T-helper 22 cell (primary cell): ENCODE results near the gene HINT3.
"Not testable (repeated sequence)": the region's sequence is repeated elsewhere in the genome, so short reads cannot be mapped to it uniquely, and the experiment has no call there.

Source experiments
- DNase-seq: peaks from one replicate; pipeline ENCODE4 v3.0.0-alpha.2; 2020; ENCODE audit warnings: low read depth

The HINT3 gene

DNA sequence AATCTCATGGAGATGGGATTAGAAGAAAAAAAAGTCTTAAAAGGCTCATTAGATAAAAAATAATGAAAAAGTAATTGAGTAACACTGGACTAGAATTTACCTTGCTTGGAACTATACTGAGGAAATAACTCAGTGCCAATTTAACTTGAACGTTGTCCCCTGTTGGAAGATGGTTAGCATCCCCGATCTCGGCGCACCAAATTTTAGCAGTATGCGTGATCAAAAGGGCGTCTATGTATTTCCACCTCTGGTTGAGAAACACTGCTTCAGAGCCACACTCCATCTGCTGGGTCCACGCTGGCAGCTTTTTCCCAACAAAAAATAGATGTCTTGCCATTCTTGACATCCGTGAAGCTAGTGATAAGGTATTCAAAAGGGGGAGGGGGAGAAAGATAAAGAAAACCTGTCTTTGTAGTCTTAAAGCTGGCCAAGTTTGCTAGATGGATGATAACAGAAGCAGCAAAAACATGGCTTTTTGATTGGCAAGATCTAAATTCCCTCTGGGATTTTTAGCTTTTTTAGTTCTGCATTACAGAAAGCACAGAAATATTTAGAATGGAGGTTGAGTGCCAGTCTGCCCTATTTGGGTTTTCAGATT lies 6.4 kb downstream of the HINT3 start:
- DNase-seq: no peak

DNA sequence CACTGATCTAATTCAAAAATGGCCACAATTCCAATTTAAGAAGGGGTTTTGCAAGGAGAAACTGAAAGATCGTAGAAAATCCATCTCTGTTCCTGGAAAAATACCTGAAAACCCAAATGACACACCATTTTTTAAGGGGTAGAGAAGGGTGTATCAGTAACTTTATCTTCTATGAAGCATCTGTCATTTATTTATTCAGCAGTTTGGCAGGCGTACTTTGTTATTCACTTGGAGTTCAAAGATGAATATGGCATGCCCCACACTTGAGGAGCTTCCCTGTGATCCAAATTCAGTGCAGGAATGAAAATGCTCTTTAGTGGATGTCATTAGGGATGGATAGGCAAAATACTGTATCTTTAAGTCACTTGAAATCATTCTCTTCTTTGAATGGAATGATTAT lies 7.2 kb downstream of the HINT3 start:
- DNase-seq: no peak

DNA sequence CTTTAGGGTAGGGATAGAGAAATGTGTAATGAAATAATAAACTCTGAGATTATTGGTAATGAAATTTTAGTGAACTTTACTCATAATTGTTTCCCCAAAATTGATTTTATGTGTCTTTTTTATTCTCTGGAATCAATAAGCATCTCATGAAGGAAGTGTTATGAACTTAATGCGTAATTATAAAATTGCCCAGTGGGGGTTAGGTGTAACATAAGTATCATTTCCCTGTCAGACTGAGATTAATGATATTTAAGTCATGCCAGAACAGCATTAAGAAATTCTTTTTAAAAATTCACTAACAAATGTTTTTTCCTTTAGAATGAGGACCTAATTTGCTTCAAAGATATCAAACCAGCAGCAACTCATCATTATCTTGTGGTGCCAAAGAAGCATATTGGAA lies 10.0 kb downstream of the HINT3 start:
- DNase-seq: no peak

DNA sequence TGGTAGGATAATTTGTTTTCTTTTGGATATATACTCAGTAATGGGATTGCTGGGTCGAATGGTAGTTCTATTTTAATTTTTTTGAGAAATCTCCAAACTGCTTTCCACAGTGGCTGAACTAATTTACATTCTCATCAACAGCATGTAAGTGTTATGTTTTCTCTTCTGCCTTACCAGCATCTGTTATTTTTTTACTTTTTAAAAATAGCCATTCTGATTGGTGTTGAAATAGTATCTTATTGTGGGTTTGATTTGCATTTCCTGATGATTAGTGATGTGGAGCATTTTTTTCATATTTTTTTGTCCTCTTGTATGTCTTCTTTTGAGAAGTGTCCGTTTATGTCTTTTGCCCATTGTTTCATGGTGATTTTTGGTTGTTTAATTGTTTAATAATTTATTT lies 11.9 kb downstream of the HINT3 start:
- no peak for DNase-seq

DNA sequence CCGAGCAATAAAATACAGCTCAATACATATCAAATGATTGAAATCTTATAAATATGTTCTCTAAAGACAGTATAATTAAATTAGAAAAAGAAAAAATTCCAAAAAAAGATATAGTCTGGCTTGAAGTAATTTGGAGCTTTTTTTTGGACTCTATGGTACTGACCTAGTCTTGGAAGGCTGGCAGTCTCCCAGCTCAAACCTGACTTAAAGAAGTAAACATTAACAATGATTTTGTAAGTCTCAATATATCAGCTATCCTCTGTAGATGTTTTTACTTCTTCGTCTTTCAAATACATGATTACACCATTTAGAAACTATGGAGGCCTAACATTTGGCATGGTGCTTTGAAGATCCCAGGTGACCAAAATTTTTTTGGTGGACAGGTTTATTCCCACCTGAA lies 14.2 kb downstream of the HINT3 start:
- DNase-seq: no peak

DNA sequence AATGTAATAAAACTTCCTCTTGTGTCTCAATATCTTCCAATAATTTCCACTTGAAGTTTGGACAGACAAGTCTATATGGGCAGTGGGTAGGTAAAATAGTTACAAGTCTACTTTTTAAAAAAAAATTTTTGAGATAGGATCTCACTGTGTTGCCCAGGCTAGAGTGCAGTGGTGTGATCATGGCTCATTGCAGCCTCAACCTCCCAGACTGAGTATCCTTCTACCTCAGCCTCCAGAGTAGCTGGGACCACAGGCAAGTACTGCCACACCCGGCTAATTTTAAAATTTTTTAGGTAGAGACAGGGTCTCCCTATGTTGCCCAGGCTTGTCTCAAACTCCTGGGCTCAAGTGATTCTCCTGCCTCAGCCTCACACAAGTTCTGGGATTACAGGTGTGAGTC lies 15.9 kb downstream of the HINT3 start:
- DNase-seq: not testable (repeated sequence)

DNA sequence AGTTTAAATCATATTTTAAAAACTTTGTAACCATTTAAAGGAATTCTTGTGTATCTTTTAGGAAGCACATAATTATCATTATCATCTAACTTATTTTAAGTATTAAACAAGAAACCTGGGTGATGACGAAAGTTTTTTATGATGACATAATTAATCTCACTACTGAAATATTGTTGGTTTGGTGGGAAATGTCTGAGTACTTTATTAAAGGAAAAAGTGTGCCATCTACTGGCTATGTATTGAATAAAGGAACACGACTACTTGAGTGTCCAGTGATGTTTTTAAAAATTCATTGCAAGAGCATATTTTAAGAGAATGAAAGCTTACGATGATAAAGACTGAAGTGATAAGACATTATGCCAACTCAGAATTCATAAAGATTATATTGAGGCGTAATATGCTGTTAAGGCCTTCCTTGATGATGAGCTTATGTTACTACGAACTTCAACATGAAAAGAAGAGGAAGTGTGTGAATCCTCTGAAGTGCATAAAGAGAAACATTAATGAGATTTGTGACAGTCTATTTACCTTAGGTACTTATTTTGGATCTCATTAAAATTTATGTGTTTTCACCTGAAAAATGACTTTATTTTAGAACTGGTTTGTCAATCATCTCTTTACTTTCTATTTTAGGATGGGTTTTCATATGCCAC lies 17.8 kb downstream of the HINT3 start:
- DNase-seq: no peak

DNA sequence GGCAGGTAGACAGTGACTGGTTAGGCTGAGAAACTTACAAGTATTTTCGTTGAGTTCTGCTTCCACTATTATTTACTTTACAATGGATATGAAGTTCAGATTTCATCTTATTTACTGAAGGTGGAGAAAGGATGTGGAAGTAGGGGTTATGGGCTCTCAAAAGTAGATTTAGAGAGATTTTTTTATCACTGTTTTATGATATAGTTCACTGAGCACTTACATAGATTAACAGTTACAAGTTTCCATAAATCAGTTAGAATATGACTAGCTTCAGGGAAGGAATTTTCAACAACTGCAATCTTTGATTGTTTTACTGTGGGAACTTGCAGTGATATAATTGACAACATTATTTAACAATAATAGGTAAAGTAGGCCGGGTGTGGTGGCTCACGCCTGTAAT lies 22.5 kb downstream of the HINT3 start:
- DNase-seq: no peak

DNA sequence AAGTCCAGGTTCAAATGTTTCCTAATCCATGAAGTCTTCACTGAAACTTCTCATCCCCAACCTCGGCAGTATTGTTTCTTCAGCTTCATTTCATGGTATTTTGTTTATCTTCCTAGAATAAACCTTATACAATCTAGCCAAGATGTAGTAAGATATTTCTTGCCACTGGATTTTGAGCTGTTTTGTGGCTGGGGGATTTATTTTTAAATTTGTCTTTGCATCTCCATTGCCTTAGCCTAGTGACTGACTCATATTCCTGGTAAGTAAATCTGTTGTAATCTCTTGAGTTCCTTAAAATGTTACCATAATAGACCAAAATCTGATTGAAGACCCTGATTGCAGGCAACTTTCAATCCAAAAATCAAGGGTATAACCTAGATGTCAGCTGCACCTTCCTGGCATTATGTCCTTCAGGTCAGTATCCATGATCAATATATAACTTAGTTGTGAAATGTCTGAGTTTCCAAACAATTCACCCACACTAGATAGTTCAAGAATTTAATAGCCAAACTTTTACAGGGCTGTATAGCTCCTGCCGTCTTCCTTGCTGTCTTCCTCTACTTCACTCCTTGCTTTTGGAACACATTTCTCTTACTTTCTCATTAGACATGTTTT lies 25.1 kb downstream of the HINT3 start:
- no peak for DNase-seq

DNA sequence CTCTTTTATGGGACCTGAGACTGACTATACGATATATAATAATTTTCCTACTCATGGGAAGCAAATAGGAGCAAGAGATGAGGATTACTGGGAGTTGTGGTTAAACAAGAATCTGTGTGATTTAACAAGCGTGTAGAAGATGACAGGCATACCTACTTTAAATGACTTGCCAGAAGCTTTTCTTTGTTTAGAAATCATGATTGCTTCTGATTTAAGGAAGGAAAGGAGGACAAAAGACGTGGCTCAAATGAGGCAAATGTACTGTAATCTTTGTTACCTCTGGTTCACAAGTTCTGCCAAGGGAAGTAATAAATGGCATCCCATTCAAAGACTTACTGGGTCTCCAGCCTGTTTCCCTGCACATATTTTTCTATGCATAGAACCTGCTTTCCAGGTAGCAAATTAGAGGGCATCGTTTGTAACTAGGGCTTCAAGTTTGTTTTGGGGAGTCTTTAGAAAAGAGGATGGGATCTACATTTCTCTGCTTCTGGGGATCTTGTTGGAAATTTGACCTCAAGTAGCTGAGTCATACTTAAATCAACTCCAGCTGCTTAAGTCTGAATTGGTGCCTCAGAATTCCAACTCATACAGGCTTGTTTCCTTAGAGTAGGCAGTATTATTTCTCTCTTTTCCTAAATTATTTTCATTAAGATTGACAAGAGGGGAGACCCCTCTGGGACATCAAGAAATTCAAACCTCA lies 26.8 kb downstream of the HINT3 start:
- no peak for DNase-seq

DNA sequence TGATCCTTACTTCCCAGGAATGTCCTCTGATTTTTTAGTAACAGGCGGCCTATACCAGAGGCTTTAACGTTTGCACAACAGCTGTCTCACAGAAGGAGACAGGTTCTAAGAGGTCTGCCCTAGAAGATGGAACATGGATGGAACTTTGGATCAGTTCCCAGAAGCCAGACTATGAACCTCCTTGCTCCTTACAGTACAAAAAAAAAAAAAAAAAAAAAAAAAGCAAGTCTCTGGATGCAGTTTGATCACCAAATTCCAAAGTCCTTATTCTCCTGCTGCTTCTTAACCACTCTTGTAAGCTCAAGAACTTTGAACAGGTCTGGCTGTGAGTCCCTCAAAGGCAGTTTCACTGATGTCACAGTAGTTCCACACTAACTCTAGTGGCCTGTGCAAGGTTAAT lies 27.7 kb downstream of the HINT3 start:
- DNase-seq: no peak

DNA sequence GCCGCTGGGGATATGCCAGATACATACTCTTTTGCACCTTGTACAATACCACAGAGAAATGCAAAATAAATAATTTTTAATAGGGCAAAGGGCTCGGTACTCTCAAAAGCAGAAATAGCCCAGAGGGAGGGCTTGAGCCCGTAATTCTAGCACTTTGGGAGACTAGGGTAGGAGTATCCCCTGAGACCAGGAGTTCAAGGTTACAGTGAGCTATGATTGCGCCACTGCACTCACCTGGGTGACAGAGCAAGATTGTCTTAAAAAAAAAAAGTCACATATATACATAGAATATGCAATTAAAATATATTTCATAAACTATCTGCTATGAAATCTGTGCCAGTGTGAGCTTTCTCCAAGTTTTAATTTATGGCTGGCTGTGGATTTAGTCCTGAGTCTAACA lies 29.0 kb downstream of the HINT3 start:
- no peak for DNase-seq

DNA sequence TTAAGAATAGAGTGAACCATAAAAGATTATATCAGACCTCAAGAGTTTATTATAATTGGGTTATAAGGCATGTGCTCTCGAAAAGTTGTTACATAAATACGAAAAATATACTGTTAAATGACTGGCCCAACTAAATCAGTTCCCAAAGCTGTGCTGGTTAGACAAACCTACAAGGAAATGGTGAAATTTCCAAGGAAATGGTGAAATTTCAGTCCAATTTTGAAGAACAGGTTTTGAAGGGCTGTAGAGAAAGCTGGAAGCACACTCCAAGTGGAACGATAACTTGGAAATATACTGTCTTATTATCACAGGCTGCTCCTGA lies 29.4 kb downstream of the HINT3 start:
- no peak for DNase-seq

DNA sequence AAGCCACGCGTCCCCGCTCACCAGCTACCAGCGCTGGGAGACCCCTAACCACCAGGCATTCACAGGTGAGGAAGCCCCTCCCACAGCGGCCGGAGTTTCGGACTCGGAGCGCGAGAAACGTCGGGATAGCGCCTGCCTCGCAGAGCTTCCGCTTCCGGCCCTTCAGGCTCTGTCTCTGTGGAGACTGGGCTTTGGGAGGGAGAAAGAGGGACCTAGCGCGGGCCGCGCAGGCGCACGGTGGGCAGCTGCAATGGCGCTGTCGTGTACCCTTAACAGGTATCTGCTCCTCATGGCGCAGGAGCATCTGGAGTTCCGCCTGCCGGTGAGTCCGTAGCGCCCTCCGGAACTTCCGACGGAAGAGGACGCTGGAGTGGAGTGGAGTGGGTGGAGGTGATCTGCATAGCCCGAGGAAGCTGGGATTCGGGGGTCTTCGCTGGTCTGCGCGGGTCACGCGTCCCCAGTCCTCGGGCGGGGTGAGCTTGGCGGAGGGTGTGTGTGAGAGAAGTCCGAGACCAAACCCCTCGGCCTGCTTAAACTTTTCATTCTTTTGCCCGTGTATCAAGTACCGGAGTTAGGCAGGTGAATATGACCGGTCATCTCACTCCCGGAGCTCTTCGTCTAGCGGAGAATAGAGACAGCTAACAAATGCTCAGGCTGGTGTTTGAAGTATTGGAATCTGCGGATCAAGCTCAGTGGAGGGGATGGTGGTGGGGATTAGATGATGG lies 29.9 kb downstream of the HINT3 start, which contains the start of gene TRMT11:
Gene TRMT11, plus strand, starts transcription at position 240 of the 725 bp plus-strand sequence. Its CDS starts 11 bp downstream, at position 251.
- DNase-seq: peak; percentile 70

DNA sequence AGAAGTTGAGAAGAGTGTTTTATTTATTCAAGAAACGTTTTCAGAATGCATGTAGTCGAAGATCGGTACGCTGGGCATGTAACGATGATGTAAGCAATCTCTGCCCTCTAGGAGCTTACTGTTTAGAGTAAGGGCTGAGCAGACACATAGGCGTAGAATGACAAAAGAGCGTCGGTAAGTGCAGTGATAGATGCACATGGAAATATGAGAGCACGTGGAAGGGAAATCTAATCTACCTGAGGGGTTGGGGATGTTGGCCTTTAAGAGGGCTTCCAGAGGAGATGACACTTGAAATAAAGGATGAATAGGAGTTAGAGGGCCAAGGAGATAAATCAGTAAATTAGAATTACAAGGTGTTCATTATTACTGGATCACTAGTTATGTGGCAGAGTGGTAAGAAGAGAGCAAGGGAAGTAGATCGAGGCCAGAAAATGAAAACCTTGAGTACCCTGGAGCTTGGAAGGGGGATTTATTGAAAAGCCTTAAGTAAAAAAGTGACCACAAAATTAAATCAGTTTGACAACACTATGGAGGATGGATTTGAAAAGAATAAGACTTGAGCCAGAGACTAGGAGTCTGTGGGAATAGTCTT lies 30.6 kb downstream of the HINT3 start:
- no peak for DNase-seq

DNA sequence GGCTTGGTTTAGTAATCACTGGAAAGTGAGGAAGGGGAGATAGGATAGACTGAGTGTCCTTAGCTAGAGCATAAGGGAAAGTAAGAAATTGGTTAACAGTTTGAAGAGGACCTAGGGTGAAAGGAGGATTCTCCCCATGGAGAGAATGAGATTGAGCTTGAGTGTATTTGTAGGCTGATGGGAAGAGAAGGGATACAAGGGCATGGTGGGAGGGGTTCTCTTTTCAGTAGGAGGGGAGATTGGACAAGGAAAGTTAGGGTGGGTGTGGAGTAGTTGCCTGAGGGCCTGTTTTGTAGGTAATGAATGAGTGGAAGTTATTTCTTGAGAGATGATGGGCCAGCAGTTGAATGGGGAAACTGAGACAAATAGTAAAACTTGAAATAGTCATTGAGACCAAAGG lies 31.7 kb downstream of the HINT3 start:
- no peak for DNase-seq

DNA sequence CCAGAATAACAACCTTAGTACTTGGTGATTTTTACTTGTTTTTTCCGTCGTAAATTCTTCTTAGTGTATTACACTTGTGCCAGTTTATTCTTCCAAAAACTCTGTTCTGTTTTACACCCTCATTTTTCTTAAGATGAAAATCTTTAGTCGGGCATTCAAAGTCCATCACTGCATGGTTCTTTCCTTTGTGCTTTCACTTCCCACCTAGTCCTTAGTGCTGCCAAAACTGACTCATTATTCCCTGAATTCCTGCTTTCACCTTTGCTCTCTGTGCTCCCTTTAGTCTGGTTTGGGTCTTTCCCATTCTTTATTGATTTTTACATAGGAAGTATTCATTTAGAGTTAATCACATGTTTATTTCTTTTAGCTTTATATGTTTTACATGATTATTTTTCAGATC lies 33.1 kb downstream of the HINT3 start:
- DNase-seq: no peak

DNA sequence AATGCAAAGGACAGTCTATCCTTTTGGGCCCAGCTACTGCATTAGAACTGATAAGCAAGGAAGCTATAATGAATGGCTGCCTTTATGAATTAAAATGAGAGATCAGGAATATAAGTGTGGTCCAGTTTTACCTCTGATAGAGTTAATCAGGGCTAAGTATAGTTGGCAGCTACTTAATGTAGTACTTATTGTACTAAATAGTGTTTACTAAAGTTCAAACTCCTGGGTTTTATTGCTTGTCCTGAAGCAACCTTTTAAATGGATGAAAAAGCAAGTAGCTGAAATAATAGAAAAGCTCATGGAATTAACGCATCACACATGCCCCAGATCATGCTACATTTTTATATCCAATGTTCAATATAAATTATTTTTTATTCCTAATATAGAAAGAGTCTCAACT lies 35.1 kb downstream of the HINT3 start:
- DNase-seq: no peak

DNA sequence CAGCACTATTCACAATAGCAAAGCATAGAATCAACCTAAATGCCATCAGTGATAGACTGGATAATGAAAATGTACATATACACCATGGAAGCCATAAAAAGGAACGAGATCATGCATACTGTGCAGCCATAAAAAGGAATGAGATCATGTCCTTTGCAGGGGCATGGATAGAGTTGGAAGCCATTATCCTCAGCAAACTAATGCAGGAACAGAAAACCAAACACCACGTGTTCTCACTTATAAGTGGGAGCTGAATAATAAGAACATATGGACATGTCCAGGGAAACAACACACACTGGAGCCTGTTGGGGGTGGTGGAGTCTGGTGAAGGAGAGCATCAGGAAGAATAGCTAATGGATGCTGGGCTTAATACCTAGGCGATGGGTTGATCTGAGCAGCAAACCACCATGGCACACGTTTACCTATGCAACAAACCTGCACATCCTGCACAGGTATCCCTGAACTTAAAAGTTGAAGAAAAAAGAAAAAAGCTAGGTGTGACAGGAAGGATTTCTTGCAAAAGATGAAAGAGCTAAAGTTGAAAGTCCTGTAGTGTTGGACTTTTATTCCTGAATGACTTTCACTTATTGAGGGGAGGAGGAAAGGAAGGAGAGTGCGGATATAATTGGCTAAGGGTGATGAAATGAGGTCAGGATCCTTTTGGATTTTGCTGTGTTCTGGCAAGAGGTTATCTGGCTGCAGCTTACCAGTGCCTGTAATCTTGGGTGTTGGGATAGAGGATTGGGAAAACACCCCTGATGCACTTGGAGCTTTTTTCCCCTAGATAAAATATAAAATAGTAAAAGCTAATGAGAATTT lies 38.3 kb downstream of the HINT3 start:
- DNase-seq: no peak

DNA sequence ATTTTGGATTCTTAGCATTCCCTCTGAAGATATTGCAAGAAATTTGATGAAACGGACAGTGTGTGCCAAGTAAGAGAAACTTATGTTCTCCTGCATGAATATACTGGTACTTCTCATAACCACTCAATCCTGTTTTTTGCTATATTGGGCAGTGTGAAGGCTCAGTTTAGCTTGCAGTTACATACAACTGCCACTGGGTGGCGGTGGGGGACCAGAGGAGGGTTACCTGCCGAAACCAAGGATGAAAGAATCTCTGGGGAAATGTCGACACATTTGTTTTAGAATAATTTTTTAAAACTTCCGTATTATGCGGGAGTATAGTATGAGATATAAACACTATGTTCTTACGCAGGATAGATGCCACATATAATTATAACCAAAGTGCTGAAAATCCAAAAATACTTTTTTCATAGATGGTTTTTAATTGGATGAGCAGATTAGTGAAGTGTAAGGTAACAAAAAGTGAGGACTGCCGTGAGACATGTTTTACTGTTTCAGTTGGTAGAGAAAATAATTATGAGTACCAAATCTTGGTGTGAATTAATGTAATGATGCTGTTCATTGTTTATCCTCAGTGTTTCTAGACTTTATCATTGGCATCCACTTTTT lies 39.5 kb downstream of the HINT3 start:
- peak; percentile 31 for DNase-seq
